ENCODE data around the gene TLL1.

Gene TLL1

DNA sequence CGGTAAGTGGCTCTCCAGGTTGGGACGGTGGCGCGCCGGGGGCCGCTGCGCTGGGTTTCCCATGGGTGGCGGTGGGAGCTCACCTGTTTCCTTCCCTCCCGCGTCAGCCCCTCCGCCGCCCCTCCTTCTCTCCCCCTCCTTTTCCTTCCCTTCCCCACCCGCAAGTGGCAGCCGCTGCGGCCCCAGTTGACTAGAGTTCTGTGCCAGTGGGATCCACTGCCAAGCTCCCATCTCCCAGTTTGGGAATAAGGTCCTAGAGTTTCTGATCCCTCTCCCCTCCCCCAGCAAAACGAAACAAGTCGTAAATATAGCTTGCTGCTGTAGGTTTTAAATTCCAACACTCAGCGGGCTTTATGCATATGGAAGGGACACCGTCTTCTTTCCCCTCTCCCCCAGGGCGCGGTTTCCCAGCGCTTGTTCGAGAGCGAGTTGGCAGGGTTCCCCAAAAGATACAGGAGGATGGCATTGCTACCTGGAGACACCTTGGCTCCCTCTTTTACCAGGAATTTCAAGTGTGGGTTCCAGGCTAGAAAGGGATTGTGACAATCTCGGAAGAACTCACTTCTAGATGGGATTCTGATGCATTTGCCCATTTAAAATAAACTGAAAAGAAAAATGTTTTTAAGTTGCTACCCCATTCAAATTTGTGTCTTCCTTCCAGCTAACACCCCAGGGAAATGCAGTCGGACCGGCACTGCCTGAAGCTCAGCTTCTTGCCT lies 1.2 kb downstream of the TLL1 start:
- Histone ChIP-seq H3K4me1 (ENCODE audit: control insufficient read depth, low read depth, low read length) (no peaks in the 10 kb centered on the region), H3K4ac (ENCODE audit: low read depth, low read length) (no peak overlapping the region), H3K4me2 (ENCODE audit: low read length) (peak overlapping the region; percentile 94), H3K79me1 (ENCODE audit: low read length) (no peaks in the 10 kb centered on the region), H2BK5ac (ENCODE audit: low read length) (no peak overlapping the region), H3K9ac (ENCODE audit: low read length) (no peak overlapping the region), H2AK5ac (ENCODE audit: low read length) (no peak overlapping the region), H2BK120ac (ENCODE audit: low read depth, low read length) (no peak overlapping the region), H3K27me3 (ENCODE audit: insufficient read depth, low read length, poor library complexity) (peaks cover 14% of the 10 kb centered on the region), H4K5ac (ENCODE audit: low read length) (no peak overlapping the region), H3K4me3 (ENCODE audit: low read length) (no peak overlapping the region), H3K23ac (ENCODE audit: low read length) (no peak overlapping the region), H3K79me2 (ENCODE audit: control insufficient read depth, insufficient read depth, low read length) (no peaks in the 10 kb centered on the region), H3K18ac (ENCODE audit: low read length) (no peak overlapping the region), H4K8ac (ENCODE audit: low read depth, low read length) (no peak overlapping the region), H3K27ac (ENCODE audit: low read depth, low read length) (no peak overlapping the region), H3K56ac (ENCODE audit: low read length) (peak overlapping the region; percentile 25), H2BK15ac (replicated peaks; ENCODE audit: low read depth) (no peak overlapping the region), H3K36me3 (ENCODE audit: control insufficient read depth, insufficient read depth, low read length) (no peaks in the 10 kb centered on the region)
- WGBS (ENCODE audit: extremely low coverage, insufficient coverage, low lambda C conversion rate): no CpG with 5 or more reads among the region's 27 CpGs
- no peak for DNase-seq

DNA sequence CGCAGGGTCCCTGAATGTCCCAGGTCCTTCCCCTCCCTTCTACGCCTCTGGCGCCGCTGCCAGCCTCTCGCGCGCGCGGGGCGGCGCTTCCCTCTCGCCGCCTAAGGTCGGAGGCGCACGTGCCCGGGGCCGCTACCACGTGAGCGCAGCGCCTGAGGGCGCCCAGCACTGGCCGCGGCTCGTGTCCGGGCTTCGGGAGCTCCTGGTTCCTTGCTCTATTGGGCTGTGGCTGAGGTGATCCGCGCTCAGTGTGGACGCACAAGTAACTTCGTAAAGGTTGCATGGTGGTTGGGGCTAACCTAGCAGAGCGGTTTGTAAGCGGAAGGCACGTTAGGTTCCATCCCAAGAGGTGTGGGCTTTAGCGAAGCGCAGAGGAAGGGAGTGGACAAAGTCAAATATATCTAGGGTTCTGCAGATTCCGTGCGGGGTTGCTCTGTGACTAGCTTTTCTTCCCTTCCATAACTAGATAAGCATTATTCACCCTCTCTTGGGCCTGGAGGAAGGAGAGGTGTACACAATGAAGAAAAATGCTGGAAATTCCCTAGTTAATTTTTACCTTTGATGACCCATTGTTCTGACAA lies 1.8 kb downstream of the TLL1 start:
- WGBS (ENCODE audit: extremely low coverage, insufficient coverage, low lambda C conversion rate): no CpG with 5 or more reads among the region's 38 CpGs
- no peak overlapping the region for H3K27ac ChIP-seq (ENCODE audit: low read depth, low read length)
- no peak overlapping the region for H3K9ac ChIP-seq (ENCODE audit: low read length)
- no peak overlapping the region for H4K5ac ChIP-seq (ENCODE audit: low read length)
- no peak overlapping the region for H3K18ac ChIP-seq (ENCODE audit: low read length)
- H3K56ac ChIP-seq (ENCODE audit: low read length): peak overlapping the region; percentile 61
- H3K36me3 ChIP-seq (ENCODE audit: control insufficient read depth, insufficient read depth, low read length): no peaks in the 10 kb centered on the region
- no peaks in the 10 kb centered on the region for H3K79me2 ChIP-seq (ENCODE audit: control insufficient read depth, insufficient read depth, low read length)
- no peaks in the 10 kb centered on the region for H3K4me1 ChIP-seq (ENCODE audit: control insufficient read depth, low read depth, low read length)
- peak overlapping the region; percentile 19 for H3K4me2 ChIP-seq (ENCODE audit: low read length)
- no peak overlapping the region for H3K4ac ChIP-seq (ENCODE audit: low read depth, low read length)
- DNase-seq: peak; percentile 62
- H3K23ac ChIP-seq (ENCODE audit: low read length): no peak overlapping the region
- no peak overlapping the region for H2BK120ac ChIP-seq (ENCODE audit: low read depth, low read length)
- H3K27me3 ChIP-seq (ENCODE audit: insufficient read depth, low read length, poor library complexity): peaks cover 14% of the 10 kb centered on the region
- no peak overlapping the region for H2BK5ac ChIP-seq (ENCODE audit: low read length)
- no peaks in the 10 kb centered on the region for H3K79me1 ChIP-seq (ENCODE audit: low read length)
- H2BK15ac ChIP-seq (replicated peaks; ENCODE audit: low read depth): no peak overlapping the region
- H4K8ac ChIP-seq (ENCODE audit: low read depth, low read length): no peak overlapping the region
- H2AK5ac ChIP-seq (ENCODE audit: low read length): no peak overlapping the region
- H3K4me3 ChIP-seq (ENCODE audit: low read length): no peak overlapping the region

DNA sequence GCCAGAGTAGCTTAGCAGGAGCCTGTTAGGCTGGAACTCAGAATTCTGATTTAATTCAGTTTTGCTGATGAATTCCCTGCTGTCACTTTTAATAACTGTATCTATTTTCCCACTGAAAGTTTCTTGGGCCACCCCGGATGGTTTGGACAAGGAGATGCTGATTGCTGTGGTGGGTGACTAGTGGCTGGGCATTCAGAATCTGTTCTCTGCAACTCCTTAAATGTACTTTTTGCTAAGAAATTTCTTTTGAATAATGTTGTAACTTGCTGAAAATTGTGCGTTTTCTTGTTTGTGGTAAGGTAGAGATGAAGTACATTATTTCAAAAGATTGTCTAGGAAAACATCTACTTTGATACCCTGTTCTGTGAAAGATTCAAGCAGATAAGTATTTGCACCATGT lies 2.4 kb downstream of the TLL1 start:
- Histone ChIP-seq H3K56ac (ENCODE audit: low read length) (no peak overlapping the region), H4K5ac (ENCODE audit: low read length) (no peak overlapping the region), H3K18ac (ENCODE audit: low read length) (no peak overlapping the region), H2BK15ac (replicated peaks; ENCODE audit: low read depth) (no peak overlapping the region), H3K36me3 (ENCODE audit: control insufficient read depth, insufficient read depth, low read length) (no peaks in the 10 kb centered on the region), H3K23ac (ENCODE audit: low read length) (no peak overlapping the region), H3K4me2 (ENCODE audit: low read length) (no peak overlapping the region), H2BK120ac (ENCODE audit: low read depth, low read length) (no peak overlapping the region), H3K9ac (ENCODE audit: low read length) (no peak overlapping the region), H3K79me1 (ENCODE audit: low read length) (no peaks in the 10 kb centered on the region), H3K4me1 (ENCODE audit: control insufficient read depth, low read depth, low read length) (no peaks in the 10 kb centered on the region), H3K4ac (ENCODE audit: low read depth, low read length) (no peak overlapping the region), H3K27ac (ENCODE audit: low read depth, low read length) (no peak overlapping the region), H3K4me3 (ENCODE audit: low read length) (no peak overlapping the region), H3K79me2 (ENCODE audit: control insufficient read depth, insufficient read depth, low read length) (no peaks in the 10 kb centered on the region), H4K8ac (ENCODE audit: low read depth, low read length) (no peak overlapping the region), H2BK5ac (ENCODE audit: low read length) (no peak overlapping the region), H3K27me3 (ENCODE audit: insufficient read depth, low read length, poor library complexity) (peaks cover 14% of the 10 kb centered on the region), H2AK5ac (ENCODE audit: low read length) (no peak overlapping the region)
- no CpG with 5 or more reads among the region's 2 CpGs for WGBS (ENCODE audit: extremely low coverage, insufficient coverage, low lambda C conversion rate)
- DNase-seq: no peak

DNA sequence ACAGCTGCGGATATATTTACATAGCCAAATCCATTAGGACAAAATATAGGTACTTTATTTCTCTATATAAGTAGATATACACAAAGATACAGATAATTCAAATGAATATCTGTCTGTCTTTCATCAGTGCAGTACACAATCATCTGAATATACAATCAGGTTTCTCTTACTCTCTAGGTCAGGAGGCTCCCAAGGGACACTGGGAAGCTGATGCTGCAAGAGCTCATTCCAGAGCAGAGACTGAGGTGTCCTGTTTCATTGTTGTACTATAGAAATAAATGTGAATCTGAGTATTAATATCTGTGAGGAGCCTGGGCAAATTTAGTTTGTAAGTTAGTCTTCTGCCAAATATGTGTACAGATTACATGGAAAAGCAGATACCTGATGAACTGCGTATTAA lies 4.2 kb downstream of the TLL1 start:
- Histone ChIP-seq H2BK5ac (ENCODE audit: low read length) (no peak overlapping the region), H2BK15ac (replicated peaks; ENCODE audit: low read depth) (no peak overlapping the region), H4K5ac (ENCODE audit: low read length) (no peak overlapping the region), H3K36me3 (ENCODE audit: control insufficient read depth, insufficient read depth, low read length) (no peaks in the 10 kb centered on the region), H2AK5ac (ENCODE audit: low read length) (no peak overlapping the region), H3K23ac (ENCODE audit: low read length) (no peak overlapping the region), H3K4me3 (ENCODE audit: low read length) (no peak overlapping the region), H3K79me2 (ENCODE audit: control insufficient read depth, insufficient read depth, low read length) (no peaks in the 10 kb centered on the region), H3K27me3 (ENCODE audit: insufficient read depth, low read length, poor library complexity) (peaks cover 14% of the 10 kb centered on the region), H3K4ac (ENCODE audit: low read depth, low read length) (no peak overlapping the region), H3K79me1 (ENCODE audit: low read length) (no peaks in the 10 kb centered on the region), H2BK120ac (ENCODE audit: low read depth, low read length) (no peak overlapping the region), H4K8ac (ENCODE audit: low read depth, low read length) (no peak overlapping the region), H3K27ac (ENCODE audit: low read depth, low read length) (no peak overlapping the region), H3K18ac (ENCODE audit: low read length) (no peak overlapping the region), H3K4me2 (ENCODE audit: low read length) (no peak overlapping the region), H3K9ac (ENCODE audit: low read length) (no peak overlapping the region), H3K56ac (ENCODE audit: low read length) (no peak overlapping the region), H3K4me1 (ENCODE audit: control insufficient read depth, low read depth, low read length) (no peaks in the 10 kb centered on the region)
- WGBS (ENCODE audit: extremely low coverage, insufficient coverage, low lambda C conversion rate): no CpG with 5 or more reads among the region's 2 CpGs
- no peak for DNase-seq

DNA sequence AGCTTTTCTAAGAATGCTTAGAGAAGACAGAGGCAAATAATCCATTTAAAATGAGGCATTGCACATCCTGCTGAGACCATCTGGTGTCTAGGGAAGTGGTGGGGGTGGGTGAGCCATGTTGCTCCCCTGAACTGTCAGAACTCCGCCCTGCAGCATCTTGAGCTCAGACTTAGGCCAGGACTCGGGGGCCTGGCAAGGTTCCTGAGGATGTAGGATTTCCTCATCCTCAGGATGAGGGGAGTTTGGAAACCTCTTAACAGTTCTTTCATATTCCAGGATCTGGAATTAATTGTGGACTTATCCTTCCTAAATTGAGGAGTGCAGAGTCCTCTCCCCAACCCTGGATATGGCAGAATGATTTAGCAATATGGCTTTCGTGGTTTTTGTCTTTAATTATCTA lies 6.6 kb downstream of the TLL1 start:
- Histone ChIP-seq H2BK5ac (ENCODE audit: low read length) (no peak overlapping the region), H3K4me1 (ENCODE audit: control insufficient read depth, low read depth, low read length) (no peaks in the 10 kb centered on the region), H3K4me3 (ENCODE audit: low read length) (no peak overlapping the region), H3K79me2 (ENCODE audit: control insufficient read depth, insufficient read depth, low read length) (no peaks in the 10 kb centered on the region), H2BK15ac (replicated peaks; ENCODE audit: low read depth) (no peak overlapping the region), H4K8ac (ENCODE audit: low read depth, low read length) (no peak overlapping the region), H2BK120ac (ENCODE audit: low read depth, low read length) (no peak overlapping the region), H3K27ac (ENCODE audit: low read depth, low read length) (no peak overlapping the region), H3K4ac (ENCODE audit: low read depth, low read length) (no peak overlapping the region), H3K79me1 (ENCODE audit: low read length) (no peaks in the 10 kb centered on the region), H3K27me3 (ENCODE audit: insufficient read depth, low read length, poor library complexity) (peaks cover 5% of the 10 kb centered on the region), H3K56ac (ENCODE audit: low read length) (no peak overlapping the region), H2AK5ac (ENCODE audit: low read length) (no peak overlapping the region), H3K23ac (ENCODE audit: low read length) (no peak overlapping the region), H3K9ac (ENCODE audit: low read length) (no peak overlapping the region), H3K18ac (ENCODE audit: low read length) (no peak overlapping the region), H3K36me3 (ENCODE audit: control insufficient read depth, insufficient read depth, low read length) (no peaks in the 10 kb centered on the region), H3K4me2 (ENCODE audit: low read length) (no peak overlapping the region), H4K5ac (ENCODE audit: low read length) (no peak overlapping the region)
- DNase-seq: no peak
- no CpG with 5 or more reads among the region's 3 CpGs for WGBS (ENCODE audit: extremely low coverage, insufficient coverage, low lambda C conversion rate)

DNA sequence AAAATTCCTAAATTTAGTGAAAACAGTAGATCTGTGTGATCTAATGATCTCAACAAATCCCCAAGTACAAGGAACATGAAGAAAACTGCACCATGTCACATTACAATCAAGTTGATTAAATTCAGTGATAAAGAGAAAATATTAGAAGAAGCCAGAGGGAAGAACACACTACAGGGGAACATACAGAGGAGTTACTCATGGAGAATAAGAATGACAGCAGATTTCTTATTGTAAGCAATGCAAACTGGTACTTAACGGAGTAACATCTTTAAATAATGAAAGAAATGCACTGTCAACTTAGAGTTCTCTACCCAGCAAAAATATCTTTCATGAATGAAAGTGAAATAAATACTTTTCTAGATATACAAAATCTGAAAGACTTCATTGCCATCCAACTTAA lies 21.1 kb downstream of the TLL1 start:
- H3K27me3 ChIP-seq (ENCODE audit: insufficient read depth, low read length, poor library complexity): no peaks in the 10 kb centered on the region
- no peaks in the 10 kb centered on the region for H3K79me2 ChIP-seq (ENCODE audit: control insufficient read depth, insufficient read depth, low read length)
- no peaks in the 10 kb centered on the region for H3K4me1 ChIP-seq (ENCODE audit: control insufficient read depth, low read depth, low read length)
- H2AK5ac ChIP-seq (ENCODE audit: low read length): no peak overlapping the region
- H2BK120ac ChIP-seq (ENCODE audit: low read depth, low read length): no peak overlapping the region
- no peak overlapping the region for H2BK5ac ChIP-seq (ENCODE audit: low read length)
- no peak overlapping the region for H3K18ac ChIP-seq (ENCODE audit: low read length)
- H4K5ac ChIP-seq (ENCODE audit: low read length): no peak overlapping the region
- no peak overlapping the region for H3K4ac ChIP-seq (ENCODE audit: low read depth, low read length)
- H3K27ac ChIP-seq (ENCODE audit: low read depth, low read length): no peak overlapping the region
- no peak for DNase-seq
- no peak overlapping the region for H3K56ac ChIP-seq (ENCODE audit: low read length)
- no peaks in the 10 kb centered on the region for H3K79me1 ChIP-seq (ENCODE audit: low read length)
- H2BK15ac ChIP-seq (replicated peaks; ENCODE audit: low read depth): no peak overlapping the region
- no peak overlapping the region for H3K4me2 ChIP-seq (ENCODE audit: low read length)
- H3K9ac ChIP-seq (ENCODE audit: low read length): no peak overlapping the region
- H3K23ac ChIP-seq (ENCODE audit: low read length): no peak overlapping the region
- H3K4me3 ChIP-seq (ENCODE audit: low read length): no peak overlapping the region
- H3K36me3 ChIP-seq (ENCODE audit: control insufficient read depth, insufficient read depth, low read length): no peaks in the 10 kb centered on the region
- no peak overlapping the region for H4K8ac ChIP-seq (ENCODE audit: low read depth, low read length)
- no CpG with 5 or more reads among the region's 1 CpG for WGBS (ENCODE audit: extremely low coverage, insufficient coverage, low lambda C conversion rate)
